ENCODE measurements around the gene TNFRSF14.

DNA sequence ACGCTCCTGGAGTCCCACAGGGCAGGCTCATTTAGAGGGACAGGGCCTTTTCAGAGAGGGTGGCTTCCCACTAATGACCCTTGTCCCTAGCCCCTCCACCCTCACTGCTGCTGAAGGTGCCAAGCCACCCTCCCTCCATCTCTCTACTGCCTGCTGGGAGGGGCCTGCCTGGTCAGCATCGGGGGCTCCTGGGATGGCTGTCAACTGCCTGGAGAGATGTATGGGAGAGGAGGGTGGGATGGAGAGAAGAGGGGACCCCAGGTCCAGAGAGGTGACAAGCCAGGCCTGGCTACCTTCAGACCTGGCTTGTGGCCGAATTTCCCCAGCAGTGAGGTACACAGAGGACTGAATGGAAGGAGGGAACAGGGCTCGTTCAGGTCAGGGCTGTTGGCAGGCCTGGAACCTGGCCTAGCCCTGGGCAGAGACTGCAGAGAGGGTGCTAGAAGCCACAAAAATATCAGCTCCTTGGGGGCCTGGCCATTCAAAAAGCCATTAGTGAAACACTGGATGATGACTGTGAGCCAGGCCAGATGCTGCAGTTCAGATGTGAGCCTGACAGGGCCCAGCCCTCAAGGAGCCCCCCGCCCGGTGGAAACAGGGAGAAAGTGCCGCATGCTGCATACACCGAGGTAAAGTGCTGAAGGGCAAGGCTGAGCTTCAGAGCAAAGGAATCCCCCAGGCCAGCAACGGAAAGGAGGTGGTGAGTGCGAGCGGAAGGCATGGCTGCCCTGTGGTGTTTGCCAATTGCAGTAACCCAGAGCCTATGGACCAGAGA lies 56.6 kb downstream of the TNFRSF14 start:
- TF ChIP-seq POLR2AphosphoS5 (IDR thresholded peaks at IDR 0.05; ENCODE audit: low read depth) (no peak), CREB1 (CRISPR knock-in tag; IDR thresholded peaks at IDR 0.05; ENCODE audit: low read depth) (no peak), CTCF (conservative IDR thresholded peaks at IDR 0.05; ENCODE audit: low read depth in 2 of 2) (no peak), EZH2 (IDR thresholded peaks at IDR 0.05; ENCODE audit: low read depth, unreplicated experiment) (no peak), EZH2phosphoT487 (IDR thresholded peaks at IDR 0.05; ENCODE audit: unreplicated experiment) (no peak), ZNF114 (CRISPR knock-in tag; IDR thresholded peaks at IDR 0.05) (no peak)
- TF ChIP-seq, protein P1, sequence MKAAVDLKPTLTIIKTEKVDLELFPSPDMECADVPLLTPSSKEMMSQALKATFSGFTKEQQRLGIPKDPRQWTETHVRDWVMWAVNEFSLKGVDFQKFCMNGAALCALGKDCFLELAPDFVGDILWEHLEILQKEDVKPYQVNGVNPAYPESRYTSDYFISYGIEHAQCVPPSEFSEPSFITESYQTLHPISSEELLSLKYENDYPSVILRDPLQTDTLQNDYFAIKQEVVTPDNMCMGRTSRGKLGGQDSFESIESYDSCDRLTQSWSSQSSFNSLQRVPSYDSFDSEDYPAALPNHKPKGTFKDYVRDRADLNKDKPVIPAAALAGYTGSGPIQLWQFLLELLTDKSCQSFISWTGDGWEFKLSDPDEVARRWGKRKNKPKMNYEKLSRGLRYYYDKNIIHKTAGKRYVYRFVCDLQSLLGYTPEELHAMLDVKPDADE (IDR thresholded peaks at IDR 0.05): no peak
